Hair follicular keratinocyte (primary cell): ENCODE measurements around the gene GPRIN1. TPM values are rescaled to one million over a fixed set of nuclear protein-coding genes. Genes with fewer than 3 reads are reported as not detected.

Experiments used
- total RNA-seq: library from RNA; depleted of rRNA; stranded (reverse); fragments of >200 nt; gene quantifications from 2 replicates; pipeline ENCODE4 v1.2.3, GENCODE V29; 2015

The GPRIN1 gene
- total RNA-seq: 8.7 and 11.0 TPM in 2 replicates

DNA sequence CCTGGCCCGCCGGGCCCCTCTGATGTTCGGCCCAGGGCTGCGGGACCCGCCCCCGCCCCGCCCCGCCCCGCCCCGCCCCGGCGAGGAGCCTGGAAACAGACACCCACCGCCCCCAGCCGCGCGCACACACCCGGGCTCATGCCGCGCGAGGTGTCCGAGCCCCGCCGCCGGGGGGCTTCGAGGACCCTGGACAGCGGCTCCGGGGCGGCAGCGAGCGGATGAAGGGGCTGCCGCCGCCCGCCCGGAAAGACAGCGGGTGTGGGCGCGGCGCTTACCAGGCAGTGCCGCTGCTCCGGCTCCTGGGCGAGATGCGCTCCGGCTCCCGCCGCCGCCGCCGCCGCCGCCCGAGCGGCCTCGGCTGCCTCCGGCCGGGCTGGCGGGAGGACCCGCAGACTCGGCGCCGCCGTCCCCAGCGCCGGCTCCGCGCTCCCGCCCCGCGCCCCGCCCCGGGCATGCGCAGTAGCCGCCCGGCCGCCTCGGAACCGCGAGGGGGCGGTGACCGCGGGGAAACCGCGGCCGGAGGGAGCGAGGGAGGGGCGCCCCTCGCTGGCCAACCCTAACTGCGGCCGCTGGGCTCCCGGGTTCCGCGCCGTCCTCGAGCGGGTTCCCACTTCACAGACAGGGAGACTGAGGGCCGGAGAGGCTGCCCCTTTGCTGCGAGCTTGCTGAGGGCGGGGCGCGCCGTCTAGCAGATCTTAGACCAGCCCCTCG lies at the start of gene GPRIN1:
Gene GPRIN1 (minus strand): TSS at position 433 of the 711 bp plus-strand sequence. CDS start 10,322 bp downstream, outside the sequence.

GRCh38 chr5:176647030-176647842 lies 37.3 kb upstream of the GPRIN1 start, which contains the start of gene TSPAN17:
Gene TSPAN17, plus strand, starts transcription at chr5:176647484. Its CDS starts 132 bp downstream, at chr5:176647616.

DNA sequence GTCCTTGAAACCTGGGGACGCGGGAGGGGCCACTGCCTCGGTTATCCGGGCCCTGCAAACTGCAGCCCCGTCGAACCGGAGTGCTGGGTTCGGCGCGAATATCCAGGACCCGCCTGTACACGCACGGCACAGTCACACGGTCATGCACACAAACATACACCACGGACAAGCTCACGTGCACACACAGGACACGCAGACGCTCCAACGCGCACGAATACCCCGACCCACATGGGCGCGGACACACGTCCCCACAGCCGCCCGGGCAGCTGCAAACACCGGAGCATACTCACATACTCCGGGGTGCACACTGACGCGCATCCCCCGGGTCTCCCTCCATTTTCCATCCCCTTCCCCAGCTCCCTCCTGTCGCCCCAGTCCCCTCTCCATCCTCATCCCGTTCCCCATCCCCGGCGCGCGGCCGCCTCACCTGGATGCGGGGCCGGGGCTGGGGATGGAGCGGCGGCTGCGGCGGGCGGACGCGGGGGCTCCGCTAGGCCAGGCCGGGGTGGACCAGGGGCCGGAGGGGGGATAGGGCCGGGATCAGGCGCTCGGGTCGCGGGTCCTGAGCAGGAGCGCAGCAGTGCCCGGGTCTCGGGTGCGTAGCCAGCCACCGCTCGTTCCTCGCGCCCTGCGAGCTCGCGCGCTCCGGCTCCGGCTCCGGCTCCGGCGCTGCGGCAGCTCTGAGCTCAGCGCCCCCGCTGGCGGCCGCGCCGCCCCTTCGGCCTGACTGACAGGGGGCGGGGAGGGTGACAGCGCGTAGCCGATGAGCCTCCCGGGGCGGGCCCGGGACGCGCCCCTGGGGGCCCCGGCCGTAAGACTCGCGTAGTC lies 20.1 kb upstream of the GPRIN1 start, which contains the start of the genes EIF4E1B and SNCB:
Gene EIF4E1B (plus strand): TSS at position 823 of the 828 bp plus-strand sequence. CDS start 12,113 bp downstream, outside the sequence.
Gene SNCB (minus strand): TSS at position 682 of the 828 bp plus-strand sequence. CDS start 880 bp downstream, outside the sequence.

DNA sequence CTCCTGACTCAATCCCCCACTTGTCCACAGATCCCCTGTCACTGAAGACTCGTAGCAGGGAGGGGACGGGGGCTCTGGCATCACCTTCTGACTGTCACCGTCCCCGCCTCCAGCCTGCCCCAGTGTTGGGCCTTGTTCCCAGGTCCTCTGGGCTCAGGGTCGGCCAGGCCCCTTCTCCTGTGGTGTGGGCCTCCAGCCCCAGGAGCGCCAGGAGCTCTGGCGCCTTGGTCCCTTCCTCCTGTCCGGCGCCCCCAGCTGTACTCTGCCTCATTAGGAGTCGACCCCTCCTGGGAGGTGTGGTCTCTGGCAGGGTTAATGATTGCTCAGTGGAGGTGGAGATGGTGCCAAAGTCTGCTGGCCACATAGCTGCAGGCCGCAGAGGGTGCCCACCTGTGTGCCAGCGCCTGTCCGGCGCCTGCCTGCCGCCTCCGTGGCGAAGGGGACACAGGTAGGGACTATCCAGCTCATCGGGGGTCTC lies 61.0 kb downstream of the GPRIN1 start, which contains the start of gene CDHR2:
Gene CDHR2 (plus strand): TSS at position 376 of the 478 bp plus-strand sequence. CDS start 16,011 bp downstream, outside the sequence.

Other genes starting within 250 kb of the GPRIN1 start
- 85.7 and 87.5 TPM in 2 replicates for gene KIAA1191, start 248.4 kb downstream of the GPRIN1 start, total RNA-seq
- 2.5 and 4.8 TPM in 2 replicates for gene ARL10, start 244.7 kb downstream of the GPRIN1 start, total RNA-seq
- gene NOP16, start 221.6 kb downstream of the GPRIN1 start, total RNA-seq: 20.3 and 45.0 TPM in 2 replicates
- 94.5 and 105 TPM in 2 replicates for gene HIGD2A, start 221.4 kb downstream of the GPRIN1 start, total RNA-seq
- gene CLTB, start 193.6 kb downstream of the GPRIN1 start, total RNA-seq: 357 and 420 TPM in 2 replicates
- 33.7 and 34.0 TPM in 2 replicates for gene FAF2, start 161.8 kb downstream of the GPRIN1 start, total RNA-seq
- 8.2 and 11.6 TPM in 2 replicates for gene RNF44, start 72.8 kb downstream of the GPRIN1 start, total RNA-seq
- not detected in 2 replicates for gene CDHR2, start 60.8 kb downstream of the GPRIN1 start, total RNA-seq
- gene SNCB, start 20.4 kb upstream of the GPRIN1 start, total RNA-seq: 0.15 and 0.23 TPM in 2 replicates
- gene EIF4E1B, start 20.5 kb upstream of the GPRIN1 start, total RNA-seq: not detected in 2 replicates
- gene TSPAN17, start 37.3 kb upstream of the GPRIN1 start, total RNA-seq: 34.3 and 36.1 TPM in 2 replicates
- gene UNC5A, start 200.4 kb upstream of the GPRIN1 start, total RNA-seq: 0.08 and 0.16 TPM in 2 replicates